Motor neuron (in vitro differentiated cells): Measurements from ENCODE around the gene COP1. TPM values are rescaled to one million over a fixed set of nuclear protein-coding genes. Genes with fewer than 3 reads are reported as not detected.

Experiments
- ATAC-seq, 8 experiments: fragments of 200-7000 bp; cut with Tn5 transposase; replicated peaks in 6 of 8; 2 replicates each; pipeline ENCODE4 v1.8.0; 2021; ENCODE audit warnings: mild to moderate bottlenecking in 8 of 8, moderate library complexity in 8 of 8
- H3K27ac ChIP-seq, 2 donors: fragments of 250-450 bp; sonication (Bioruptor Pico); 2 replicates each; pipeline ENCODE4 v1.9.0; 2021; ENCODE audit warnings: antibody characterized with exemption in 2 of 2, mild to moderate bottlenecking in 2 of 2, moderate library complexity in 1 of 2
- H3K4me1 ChIP-seq, 2 donors: fragments of 250-450 bp; sonication (Bioruptor Pico); replicated peaks in 1 of 2; 2 replicates each; pipeline ENCODE4 v1.6.1; 2021; ENCODE audit warnings: antibody characterized with exemption in 2 of 2, mild to moderate bottlenecking in 2 of 2, moderate library complexity in 1 of 2
- H3K4me3 ChIP-seq, 5 donors: fragments of 250-450 bp; sonication (Bioruptor Pico); 2 replicates each; pipeline ENCODE4 v1.9.0; 2021; ENCODE audit warnings: antibody characterized with exemption in 5 of 5, mild to moderate bottlenecking in 5 of 5, moderate library complexity in 4 of 5
- WGBS, 10 experiments: fragments of 450-650 bp; shearing (Covaris generic); methylation state at CpG; one replicate each; pipeline ENCODE4 v1.0.0; 2022; 5-methylcytosine and 5-hydroxymethylcytosine counted together
- in situ Hi-C, 9 experiments: fragments of 400-800 bp; cut with MboI; loops; one replicate each; pipeline ENCODE4 v1.15.0; 2021; ENCODE audit warnings: low sequenced_read_pairs in 9 of 9, low pct_unique_long_range_greater_than_20kb in 2 of 9; ENCODE audit not compliant: unreplicated experiment in 9 of 9
- total RNA-seq, 8 experiments: library from RNA; unstranded; fragments of 300-600 nt; gene quantifications; 2 replicates each; pipeline versions ENCODE4 v1.2.3 to v1.2.4, GENCODE V29; 2022

COP1 gene
- total RNA-seq, 8 experiments from 2014 or later: 22.4 to 76.3 (median 48.2) TPM

DNA sequence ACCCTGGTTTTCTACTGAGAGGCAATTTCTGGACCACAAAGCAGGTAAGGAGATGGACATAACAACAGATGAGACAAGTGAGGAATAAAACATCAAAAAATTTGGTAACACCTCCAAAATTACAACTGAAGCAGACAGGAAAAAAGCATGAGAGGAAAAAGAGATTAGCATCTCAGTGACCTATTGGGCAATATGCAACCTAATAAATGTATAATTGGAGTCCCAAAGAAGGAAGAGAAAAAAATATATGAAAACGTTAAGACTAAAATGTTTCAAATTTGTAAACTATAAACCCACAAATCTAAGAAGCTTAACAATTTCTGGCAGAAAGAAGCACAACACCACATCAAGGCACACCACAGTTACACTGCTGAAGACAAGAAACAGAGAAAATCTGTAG, 255.5 kb downstream of the COP1 start:
- in situ Hi-C loops: no loop called here
- no peak for ATAC-seq
- Histone ChIP-seq H3K27ac (no peak overlapping the region), H3K4me3 (no peak overlapping the region), H3K4me1 (no peaks in the 10 kb centered on the region)
- WGBS, 10 experiments: 50 to 100% (median 95%) methylated on average over 1 of the region's 1 CpG; no CpG with 5 or more reads in 1 of the 10 experiments

DNA sequence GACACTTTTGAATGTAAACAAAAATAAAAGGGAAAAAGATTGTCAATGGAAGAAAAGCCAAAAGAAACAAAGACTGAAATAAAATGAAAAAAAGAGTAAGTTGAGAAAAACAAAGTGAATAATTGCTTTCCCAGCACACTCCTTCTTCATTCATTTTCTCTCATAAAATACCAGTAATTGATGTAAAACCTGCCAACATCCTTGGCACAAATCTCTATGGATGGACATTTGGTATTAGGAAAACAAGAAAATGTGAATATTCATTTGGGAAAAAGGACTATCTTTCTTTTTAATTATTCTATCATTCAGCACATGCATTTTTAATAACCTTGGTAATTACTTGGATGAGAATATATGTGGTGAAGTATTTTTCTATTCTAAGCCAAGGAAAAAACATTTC, 259.3 kb downstream of the COP1 start:
- in situ Hi-C loops: no loop called here
- no peak for ATAC-seq
- no peaks in the 10 kb centered on the region for H3K4me1 ChIP-seq
- H3K27ac ChIP-seq: no peak overlapping the region
- no peak overlapping the region for H3K4me3 ChIP-seq

DNA sequence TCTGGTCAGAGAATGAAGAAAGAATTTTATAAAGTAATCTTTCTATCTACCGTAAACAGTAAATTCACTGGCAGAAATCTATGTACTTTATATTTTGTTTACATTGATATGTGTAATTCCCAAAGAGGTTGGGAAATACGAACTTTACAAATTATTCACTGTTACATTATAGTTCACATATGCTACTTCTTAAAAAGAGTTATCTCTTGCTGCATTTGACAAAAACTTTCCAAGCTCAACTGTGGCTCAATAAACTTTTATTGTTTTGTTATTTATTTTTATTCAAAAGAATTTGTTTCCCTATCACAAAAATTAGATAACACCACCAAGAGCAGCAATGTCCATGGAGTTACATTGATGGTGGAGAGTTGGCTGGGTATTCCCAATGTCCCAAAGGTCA, 262.5 kb downstream of the COP1 start:
- WGBS, 10 experiments: 80 to 100% (median 99%) methylated on average over 1 to 2 of the region's 2 CpGs
- Histone ChIP-seq H3K27ac (no peak overlapping the region), H3K4me3 (no peak overlapping the region)

DNA sequence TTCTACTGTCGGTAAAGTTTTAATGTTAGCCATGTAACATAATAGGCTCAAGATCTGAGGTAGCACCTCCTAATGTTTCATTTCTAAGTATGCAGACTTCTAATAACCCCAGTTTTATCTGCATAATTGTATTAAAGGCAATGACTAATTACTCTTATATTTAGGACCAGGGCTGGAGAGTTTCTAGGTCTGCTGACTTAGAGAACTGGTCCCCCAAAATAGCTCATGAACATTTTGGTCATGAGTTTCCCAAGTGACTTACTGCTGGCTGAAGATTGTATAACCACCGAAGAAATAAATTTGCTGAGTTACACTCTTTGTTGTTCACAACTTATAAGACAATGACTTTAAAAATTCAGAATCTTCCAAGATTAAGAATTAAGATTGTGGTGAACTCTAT, 265.9 kb downstream of the COP1 start:
- in situ Hi-C loops: no loop called here
- ATAC-seq: no peak
- H3K4me3 ChIP-seq: no peak overlapping the region
- H3K27ac ChIP-seq: no peak overlapping the region
- WGBS, 10 experiments: 85 to 100% (median 98%) methylated on average over 1 to 2 of the region's 2 CpGs
- no peaks in the 10 kb centered on the region for H3K4me1 ChIP-seq

More for the DNA sequence above, 262.5 kb downstream of the COP1 start:
- in situ Hi-C loops: no loop called here
- no peaks in the 10 kb centered on the region for H3K4me1 ChIP-seq
- ATAC-seq: no peak

DNA sequence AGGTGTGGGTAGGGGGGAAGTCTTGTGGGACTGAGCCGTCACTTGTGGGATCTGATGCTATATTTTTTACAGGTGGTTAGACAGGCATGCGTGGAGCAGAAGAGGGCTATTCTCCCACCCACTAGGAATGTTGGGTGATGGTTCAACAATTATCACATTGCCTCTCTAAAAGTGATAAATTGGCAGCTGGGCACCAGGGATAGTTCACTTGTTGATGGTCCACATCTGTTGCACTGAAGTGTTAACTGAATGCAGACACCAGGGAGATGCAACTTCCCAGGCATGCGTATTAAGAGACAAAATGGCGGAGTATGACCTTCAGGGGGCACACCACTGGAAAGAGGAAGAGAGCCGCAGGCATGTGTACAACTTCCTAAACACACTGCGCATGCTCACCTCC, 270.4 kb downstream of the COP1 start:
- WGBS, 10 experiments: 94 to 100% (median 97%) methylated on average over 1 to 6 of the region's 6 CpGs
- Histone ChIP-seq H3K4me3 (no peak overlapping the region), H3K27ac (no peak overlapping the region), H3K4me1 (no peaks in the 10 kb centered on the region)
- in situ Hi-C loops: no loop called here
- no peak for ATAC-seq

DNA sequence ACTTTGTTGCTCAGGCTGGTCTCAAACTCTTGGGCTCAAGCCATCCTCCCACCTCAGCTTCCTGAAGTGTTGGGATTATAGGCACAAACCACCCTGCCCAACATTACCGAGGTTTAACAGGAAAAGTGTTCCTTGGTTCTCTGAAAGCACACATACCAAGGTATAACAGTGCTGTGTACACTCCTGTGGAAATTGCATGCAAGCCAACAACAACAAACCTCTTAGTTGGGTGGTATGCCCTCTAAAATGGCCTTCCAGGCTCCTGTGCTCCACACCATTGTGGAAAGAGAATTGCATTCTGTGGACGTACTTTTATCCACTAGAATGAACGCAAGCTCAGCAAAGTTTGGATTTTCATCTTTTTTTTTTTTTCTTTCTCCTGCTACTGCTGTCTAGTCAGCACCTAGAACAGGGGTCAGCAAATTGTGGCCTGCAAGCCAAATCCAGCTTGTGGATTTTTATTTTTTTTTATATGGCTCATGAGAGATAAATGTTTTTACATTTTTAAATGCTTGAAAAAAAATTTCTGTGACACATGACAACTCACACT, 271.4 kb downstream of the COP1 start:
- no peaks in the 10 kb centered on the region for H3K4me1 ChIP-seq
- no peak overlapping the region for H3K4me3 ChIP-seq
- in situ Hi-C loops: no loop called here
- ATAC-seq: no peak
- WGBS, 10 experiments: 50 to 100% (median 68%) methylated on average over 1 to 3 of the region's 3 CpGs; no CpG with 5 or more reads in 2 of the 10 experiments
- H3K27ac ChIP-seq: no peak overlapping the region

DNA sequence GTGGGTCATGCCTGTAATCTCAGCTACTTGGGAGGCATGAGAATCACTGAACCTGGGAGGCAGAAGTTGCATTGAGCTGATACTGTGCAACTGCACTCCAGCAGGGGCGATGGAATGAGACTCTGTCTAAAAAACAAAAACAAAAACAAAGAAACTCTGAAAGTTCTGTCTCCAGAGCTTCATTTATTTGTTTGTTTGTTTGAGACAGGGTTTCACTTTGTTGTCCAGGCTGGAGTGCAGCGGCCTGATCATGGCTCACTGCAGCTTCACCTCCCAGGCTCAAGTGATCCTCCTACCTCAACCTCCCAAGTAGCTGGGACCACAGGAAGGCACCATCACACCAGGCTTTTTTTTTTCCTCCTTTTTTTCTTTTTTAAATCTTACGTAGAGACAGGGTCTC, 271.9 kb downstream of the COP1 start:
- Histone ChIP-seq H3K27ac (no peak overlapping the region), H3K4me1 (no peaks in the 10 kb centered on the region), H3K4me3 (no peak overlapping the region)
- ATAC-seq: no peak
- 78 to 100% (median 94%) methylated on average over 1 to 3 of the region's 3 CpGs; no CpG with 5 or more reads in 2 of the 10 experiments for WGBS, 10 experiments
- in situ Hi-C loops: no loop called here

DNA sequence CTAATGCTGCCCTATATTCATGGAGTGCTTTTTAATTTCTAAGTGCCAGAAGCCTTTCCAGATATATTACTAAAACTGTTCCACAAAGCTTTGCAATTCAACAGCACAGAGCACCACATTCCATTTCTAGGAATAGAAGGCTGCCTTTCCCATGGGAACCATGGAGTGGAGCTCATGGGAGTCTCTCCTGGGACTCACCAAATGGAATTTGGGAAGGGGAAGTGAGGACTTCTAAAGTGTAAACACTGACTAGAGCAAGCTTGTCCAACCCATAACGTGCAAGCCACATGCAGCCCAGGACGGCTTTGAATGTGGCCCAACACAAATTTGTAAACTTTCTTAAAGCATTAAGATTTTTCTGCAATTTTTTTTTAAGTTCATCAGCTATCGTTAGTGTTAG, 273.3 kb downstream of the COP1 start:
- no peak overlapping the region for H3K4me3 ChIP-seq
- WGBS, 10 experiments: 36 to 89% (median 71%) methylated on average over 1 to 3 of the region's 3 CpGs; no CpG with 5 or more reads in 1 of the 10 experiments
- in situ Hi-C loops: no loop called here
- H3K27ac ChIP-seq: no peak overlapping the region
- H3K4me1 ChIP-seq: no peaks in the 10 kb centered on the region
- ATAC-seq: peak in 4 of 8 experiments; percentile 45 to 92 (median 78)

DNA sequence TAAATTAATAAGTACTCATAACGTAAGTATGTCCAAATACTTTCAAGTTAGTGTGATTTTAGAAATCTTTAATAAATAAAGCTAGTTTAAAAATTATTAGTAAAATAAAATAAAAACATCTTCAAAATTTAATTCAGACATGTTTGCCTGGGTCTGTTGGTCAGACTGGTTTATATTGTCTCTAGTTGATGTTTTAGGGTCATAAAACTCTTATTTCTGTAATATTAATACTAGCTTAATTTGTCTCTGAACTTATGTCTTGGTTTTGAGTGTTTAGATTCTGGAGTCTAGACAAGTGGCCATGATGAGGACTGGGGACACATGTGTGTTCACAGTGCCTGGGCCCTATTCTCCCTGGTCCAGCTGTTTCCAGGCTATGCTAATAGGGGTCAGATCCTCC, 279.1 kb downstream of the COP1 start:
- H3K4me1 ChIP-seq: no peaks in the 10 kb centered on the region
- H3K4me3 ChIP-seq: no peak overlapping the region
- no peak for ATAC-seq
- 90 to 100% (median 100%) methylated on average over 1 of the region's 1 CpG; no CpG with 5 or more reads in 1 of the 10 experiments for WGBS, 10 experiments
- no peak overlapping the region for H3K27ac ChIP-seq
- in situ Hi-C loops: no loop called here

DNA sequence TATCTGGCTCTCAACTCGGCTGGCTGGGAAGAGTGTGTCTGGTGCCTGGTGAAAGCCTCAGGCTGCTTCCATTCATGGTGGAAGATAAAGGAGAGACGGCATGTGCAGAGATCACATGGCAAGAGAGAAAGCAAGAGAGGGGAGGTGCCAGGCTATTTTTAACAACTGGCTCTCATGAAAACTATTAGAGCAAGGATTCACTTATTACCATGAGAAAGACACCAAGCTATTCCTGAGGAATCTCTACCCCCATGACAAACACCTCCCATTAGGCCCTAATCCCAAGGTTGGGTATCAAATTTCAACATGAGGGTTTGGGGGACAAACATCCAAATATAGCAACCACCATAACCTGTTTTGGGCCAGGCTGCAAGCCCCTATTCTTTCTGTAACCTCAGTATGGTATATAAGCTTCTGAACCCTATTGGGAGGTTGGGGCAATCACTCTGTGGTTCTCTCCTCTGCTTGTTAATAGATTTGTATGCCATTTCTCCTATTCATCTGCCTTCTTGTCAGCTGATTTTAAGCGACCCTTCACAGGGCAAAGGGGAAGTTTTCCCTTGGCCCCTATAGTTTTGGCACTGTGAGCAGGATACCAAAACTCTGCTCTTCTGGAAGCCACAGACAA, 284.7 kb downstream of the COP1 start:
- Histone ChIP-seq H3K4me1 (no peaks in the 10 kb centered on the region), H3K27ac (no peak overlapping the region), H3K4me3 (no peak overlapping the region)
- in situ Hi-C loops: no loop called here
- ATAC-seq: peak in 3 of 8 experiments; percentile 42 to 58 (median 44)
- WGBS, 10 experiments: 0 to 94% (median 58%) methylated on average over 1 to 3 of the region's 3 CpGs; no CpG with 5 or more reads in 1 of the 10 experiments

DNA sequence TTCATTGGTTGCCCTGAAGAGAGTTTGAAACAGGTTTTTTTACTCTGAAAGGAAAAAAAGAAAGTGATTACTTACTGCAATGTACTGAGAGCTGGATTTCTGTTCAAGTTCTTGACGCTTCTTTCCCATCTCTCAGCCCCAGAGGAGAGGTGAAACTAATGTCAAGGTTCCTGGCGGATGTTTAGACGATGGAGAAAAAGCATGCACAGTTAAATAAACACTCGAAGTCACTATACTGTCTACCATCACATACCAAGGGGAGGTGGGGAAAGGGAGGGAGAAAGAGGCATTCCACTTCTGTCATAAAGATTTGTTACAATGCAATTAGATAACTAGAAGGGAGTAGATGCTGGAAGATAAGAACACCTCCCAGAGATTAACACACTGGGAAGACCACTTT, 286.7 kb downstream of the COP1 start:
- H3K27ac ChIP-seq: no peak overlapping the region
- WGBS, 10 experiments: 40 to 100% (median 89%) methylated on average over 1 to 4 of the region's 4 CpGs; no CpG with 5 or more reads in 2 of the 10 experiments
- H3K4me3 ChIP-seq: no peak overlapping the region
- H3K4me1 ChIP-seq: no peaks in the 10 kb centered on the region
- no peak for ATAC-seq
- in situ Hi-C loops: no loop called here

DNA sequence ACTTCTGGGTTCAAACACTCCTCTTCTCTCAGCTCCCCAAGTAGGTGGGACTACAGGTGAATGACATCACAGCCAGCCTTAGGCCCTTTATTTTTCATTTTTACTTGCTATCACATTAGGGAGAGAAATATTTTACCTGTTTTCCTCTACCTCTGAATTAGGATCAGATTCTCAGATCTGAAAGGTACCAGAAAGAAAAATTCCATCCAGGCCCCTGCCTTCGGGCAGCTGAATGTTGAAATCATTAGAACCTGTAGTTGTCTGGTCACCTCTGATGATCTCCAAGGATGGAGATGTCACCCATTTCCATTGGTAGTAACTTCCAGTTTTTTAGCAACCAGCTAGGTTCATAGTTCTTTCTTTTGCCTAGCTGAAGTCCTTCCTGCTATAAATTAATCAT, 288.1 kb downstream of the COP1 start:
- in situ Hi-C loops: no loop called here
- WGBS, 10 experiments: 82 to 100% (median 85%) methylated on average over 1 of the region's 1 CpG; no CpG with 5 or more reads in 4 of the 10 experiments
- Histone ChIP-seq H3K4me1 (no peaks in the 10 kb centered on the region), H3K27ac (no peak overlapping the region), H3K4me3 (no peak overlapping the region)
- no peak for ATAC-seq

DNA sequence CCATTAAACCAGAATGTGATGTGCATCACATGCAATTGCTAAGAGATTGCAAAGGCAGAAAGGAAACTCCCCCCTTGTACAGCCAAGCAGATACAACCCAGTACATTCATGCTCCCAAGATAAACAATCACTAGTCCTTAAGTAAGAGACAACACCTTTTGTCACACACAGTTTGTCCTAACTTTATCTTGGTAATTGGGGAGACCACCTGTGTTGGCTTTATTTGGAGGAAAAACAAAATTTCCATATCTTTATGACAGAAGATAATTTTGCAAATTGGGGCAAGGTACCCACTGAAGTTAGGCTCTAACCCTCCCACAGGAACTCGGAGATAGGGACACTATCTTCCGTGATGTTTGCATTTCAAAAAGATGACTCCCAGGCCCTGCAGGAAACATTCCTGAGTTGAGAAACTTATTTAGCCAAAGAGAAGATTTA, 288.7 kb downstream of the COP1 start:
- Histone ChIP-seq H3K27ac (no peak overlapping the region), H3K4me3 (no peak overlapping the region), H3K4me1 (no peaks in the 10 kb centered on the region)
- in situ Hi-C loops: no loop called here
- WGBS, 10 experiments: 0 to 100% (median 58%) methylated on average over 1 to 2 of the region's 2 CpGs; no CpG with 5 or more reads in 2 of the 10 experiments
- ATAC-seq: no peak

DNA sequence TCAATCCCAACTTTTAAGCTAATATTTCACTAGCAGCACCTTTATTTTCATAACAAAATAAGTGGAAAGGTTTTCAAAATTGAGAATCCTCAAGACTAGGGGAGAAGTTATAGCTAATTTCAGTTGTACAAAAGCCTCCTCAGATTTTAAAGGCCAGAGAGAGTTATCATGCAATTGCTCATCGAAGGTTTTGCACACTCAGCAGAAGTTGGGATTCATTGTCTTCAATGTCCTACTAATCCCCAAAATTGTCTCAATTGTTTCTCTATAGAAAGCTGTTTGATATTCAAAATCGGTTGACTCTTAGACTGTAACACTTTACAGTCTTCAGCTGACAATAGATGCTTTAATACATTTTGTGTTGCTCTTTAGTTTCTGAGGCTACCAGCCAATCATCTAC, 293.0 kb downstream of the COP1 start:
- Histone ChIP-seq H3K4me3 (no peak overlapping the region), H3K27ac (no peak overlapping the region), H3K4me1 (no peaks in the 10 kb centered on the region)
- no peak for ATAC-seq
- 71 to 100% (median 86%) methylated on average over 1 to 2 of the region's 2 CpGs; no CpG with 5 or more reads in 1 of the 10 experiments for WGBS, 10 experiments
- in situ Hi-C loops: no loop called here
